PC-3 (cell line): Measurements from ENCODE around the gene CMSS1. TPM values are rescaled to one million over a fixed set of nuclear protein-coding genes. Genes with fewer than 3 reads are reported as not detected.

Experiments used
- ATAC-seq: fragments of 200-7000 bp; cut with Tn5 transposase; 2 replicates; pipeline ENCODE4 v1.9.1; 2020; ENCODE audit warnings: mild to moderate bottlenecking, moderate library complexity
- BruUV-seq: library from RNA; stranded (reverse); fragments of 400-500 nt; replicated peaks from 2 replicates; lab custom pipeline; 2021; lab: Mats Ljungman, UMichigan
- CTCF ChIA-PET: fragments of 300-600 bp; sonication (Branson Sonifier 250); formaldehyde crosslinking; loops from one replicate; lab custom pipeline; 2022; ENCODE audit warnings: antibody characterized with exemption; lab: Charles Lee
- POLR2A ChIA-PET: fragments of 300-600 bp; sonication (Branson Sonifier 250); formaldehyde crosslinking; loops from one replicate; lab custom pipeline; 2022; ENCODE audit warnings: antibody characterized with exemption; ENCODE audit not compliant: unreplicated experiment; lab: Charles Lee
- DNase-seq: peaks from one replicate; pipeline ENCODE4 v3.0.0-alpha.2; 2015
- H2AFZ ChIP-seq: fragments of 300-600 bp; sonication (generic); 2 replicates; pipeline ENCODE4 v1.6.0; 2016; ENCODE audit warnings: antibody characterized with exemption, low read length
- H3F3A ChIP-seq: fragments of 300-600 bp; sonication (generic); one replicate; pipeline ENCODE4 v1.6.0; 2017; ENCODE audit warnings: antibody characterized with exemption, low read length, control low read depth, mild to moderate bottlenecking; ENCODE audit not compliant: unreplicated experiment
- H3K27ac ChIP-seq: fragments of 300-600 bp; sonication (generic); 2 replicates; pipeline ENCODE4 v1.5.1; 2016; ENCODE audit warnings: mild to moderate bottlenecking, low read length
- H3K27me3 ChIP-seq: fragments of 300-600 bp; sonication (generic); 2 replicates; pipeline ENCODE4 v1.6.1; 2016; ENCODE audit warnings: low read length, mixed read lengths
- H3K36me3 ChIP-seq: fragments of 300-600 bp; sonication (generic); 2 replicates; pipeline ENCODE4 v1.6.1; 2016; ENCODE audit warnings: low read depth, mixed run types, low read length, mixed read lengths
- H3K4me1 ChIP-seq: fragments of 300-600 bp; sonication (generic); 2 replicates; pipeline ENCODE4 v1.5.1; 2016; ENCODE audit warnings: low read length; ENCODE audit not compliant: insufficient read depth
- H3K4me2 ChIP-seq: fragments of 300-600 bp; sonication (generic); 2 replicates; pipeline ENCODE4 v1.6.0; 2016; ENCODE audit warnings: low read length
- H3K4me3 ChIP-seq: fragments of 300-600 bp; sonication (generic); 2 replicates; pipeline ENCODE4 v1.5.1; 2016; ENCODE audit warnings: mild to moderate bottlenecking, low read length, mixed read lengths
- H3K79me2 ChIP-seq: fragments of 300-600 bp; sonication (generic); 2 replicates; pipeline ENCODE4 v1.6.1; 2017; ENCODE audit warnings: low read length, mixed read lengths
- H3K9ac ChIP-seq: fragments of 300-600 bp; sonication (generic); 2 replicates; pipeline ENCODE4 v1.6.0; 2016; ENCODE audit warnings: mild to moderate bottlenecking, low read length
- H3K9me2 ChIP-seq: fragments of 300-600 bp; sonication (generic); replicated peaks from 2 replicates; pipeline ENCODE4 v1.6.1; 2016; ENCODE audit warnings: mixed run types, low read length, mixed read lengths
- H3K9me3 ChIP-seq: fragments of 300-600 bp; sonication (generic); 2 replicates; pipeline ENCODE4 v1.6.1; 2016; ENCODE audit warnings: low read length, mixed read lengths
- H4K20me1 ChIP-seq: fragments of 300-600 bp; sonication (generic); 2 replicates; pipeline ENCODE4 v1.6.1; 2016; ENCODE audit warnings: low read length, mixed read lengths
- EZH2 ChIP-seq: fragments of 300-600 bp; sonication (generic); IDR thresholded peaks from one replicate; pipeline ENCODE4 v1.6.1; 2017; ENCODE audit warnings: antibody characterized with exemption, mild to moderate bottlenecking, low read length; ENCODE audit not compliant: unreplicated experiment
- EZH2phosphoT487 ChIP-seq: fragments of 300-600 bp; sonication (generic); IDR thresholded peaks from 2 replicates; pipeline ENCODE4 v1.6.1; 2018; ENCODE audit warnings: mild to moderate bottlenecking, antibody characterized with exemption, low read length, borderline replicate concordance
- intact Hi-C: fragments of 100-400 bp; cut with micrococcal nuclease; formaldehyde crosslinking; loops from 2 replicates; pipeline ENCODE4 v1.9.0; 2023
- total RNA-seq: library from RNA; depleted of rRNA; stranded (reverse); fragments of >200 nt; gene quantifications from 2 replicates; pipeline ENCODE4 v1.2.3, GENCODE V29; 2014
- TF ChIP-seq, protein P1 (sequence below): fragments of 300-600 bp; sonication (generic); conservative IDR thresholded peaks from 2 replicates; pipeline ENCODE4 v1.5.1; 2017; ENCODE audit warnings: antibody characterized with exemption, low read depth, mild to moderate bottlenecking, low read length

The CMSS1 gene
- total RNA-seq, 1 experiment from 2014 or later: 63.1 TPM

DNA sequence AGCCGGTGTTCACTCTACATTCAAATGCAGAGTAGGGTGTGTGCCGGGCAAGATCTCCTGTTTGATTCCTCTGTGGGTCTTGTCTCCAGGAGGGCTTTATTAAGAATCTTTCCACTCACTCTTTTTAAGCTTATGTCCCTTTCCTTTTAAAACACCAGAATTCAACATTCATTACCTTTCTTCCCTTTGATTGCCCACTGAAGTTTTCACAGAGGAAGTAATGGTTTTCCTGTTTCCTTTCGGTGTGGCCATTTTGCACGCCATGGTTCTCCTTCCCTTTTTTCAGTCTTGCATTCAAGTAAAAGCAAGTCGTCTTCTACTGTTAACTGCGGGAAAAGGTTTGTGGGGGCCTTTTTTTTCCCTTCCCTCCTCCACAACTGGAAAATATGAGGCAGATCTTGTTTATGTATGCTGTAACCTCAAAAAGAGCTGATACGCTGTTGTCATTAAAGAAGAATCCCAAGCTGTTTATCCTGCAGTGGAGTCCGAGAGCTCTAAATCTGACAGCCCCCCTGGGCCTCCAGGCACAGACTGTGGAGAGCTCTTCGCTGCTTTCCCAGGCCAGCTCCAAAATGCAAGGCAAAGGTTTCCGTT is 256.1 kb downstream of the CMSS1 start:
- Histone ChIP-seq H3F3A (no peaks in the 10 kb centered on the region), H2AFZ (no peak overlapping the region), H3K36me3 (no peaks in the 10 kb centered on the region), H3K4me3 (no peak overlapping the region), H3K79me2 (no peaks in the 10 kb centered on the region), H4K20me1 (no peaks in the 10 kb centered on the region), H3K4me2 (no peak overlapping the region), H3K27ac (no peak overlapping the region), H3K27me3 (no peaks in the 10 kb centered on the region), H3K4me1 (peaks cover 49% of the 10 kb centered on the region), H3K9me3 (no peaks in the 10 kb centered on the region), H3K9ac (no peak overlapping the region), H3K9me2 (no peaks in the 10 kb centered on the region)
- no TSS peak for BruUV-seq
- intact Hi-C loops: no loop called here
- ChIA-PET POLR2A (no interaction called here), CTCF (no interaction called here)
- TF ChIP-seq, protein P1, sequence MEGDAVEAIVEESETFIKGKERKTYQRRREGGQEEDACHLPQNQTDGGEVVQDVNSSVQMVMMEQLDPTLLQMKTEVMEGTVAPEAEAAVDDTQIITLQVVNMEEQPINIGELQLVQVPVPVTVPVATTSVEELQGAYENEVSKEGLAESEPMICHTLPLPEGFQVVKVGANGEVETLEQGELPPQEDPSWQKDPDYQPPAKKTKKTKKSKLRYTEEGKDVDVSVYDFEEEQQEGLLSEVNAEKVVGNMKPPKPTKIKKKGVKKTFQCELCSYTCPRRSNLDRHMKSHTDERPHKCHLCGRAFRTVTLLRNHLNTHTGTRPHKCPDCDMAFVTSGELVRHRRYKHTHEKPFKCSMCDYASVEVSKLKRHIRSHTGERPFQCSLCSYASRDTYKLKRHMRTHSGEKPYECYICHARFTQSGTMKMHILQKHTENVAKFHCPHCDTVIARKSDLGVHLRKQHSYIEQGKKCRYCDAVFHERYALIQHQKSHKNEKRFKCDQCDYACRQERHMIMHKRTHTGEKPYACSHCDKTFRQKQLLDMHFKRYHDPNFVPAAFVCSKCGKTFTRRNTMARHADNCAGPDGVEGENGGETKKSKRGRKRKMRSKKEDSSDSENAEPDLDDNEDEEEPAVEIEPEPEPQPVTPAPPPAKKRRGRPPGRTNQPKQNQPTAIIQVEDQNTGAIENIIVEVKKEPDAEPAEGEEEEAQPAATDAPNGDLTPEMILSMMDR: no peak
- TF ChIP-seq EZH2: no peak
- TF ChIP-seq EZH2phosphoT487: no peak
- ATAC-seq: no peak
- no peak for DNase-seq

DNA sequence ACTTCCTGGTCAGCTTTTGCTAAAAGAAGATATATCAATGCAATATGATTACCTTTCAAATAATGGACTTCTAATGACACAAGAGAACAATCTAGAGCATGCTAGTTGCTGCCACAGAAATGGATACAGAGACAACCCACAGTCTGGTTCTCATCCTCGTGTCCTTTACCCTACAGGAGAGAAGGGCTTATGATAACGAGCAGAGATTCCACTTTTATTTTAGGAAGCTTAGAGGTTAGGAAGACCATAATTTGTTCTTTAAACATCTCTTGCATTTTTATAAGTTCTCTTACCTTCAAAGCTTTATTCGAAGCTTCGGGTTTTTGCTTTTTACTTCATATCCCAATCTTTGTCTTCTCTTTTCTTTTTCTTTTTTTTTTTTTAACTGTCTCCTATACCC is 257.5 kb downstream of the CMSS1 start:
- ATAC-seq (no peak), DNase-seq (no peak)
- POLR2A ChIA-PET: no interaction called here
- H3F3A ChIP-seq: no peaks in the 10 kb centered on the region
- no peaks in the 10 kb centered on the region for H4K20me1 ChIP-seq
- no peak overlapping the region for H3K4me2 ChIP-seq
- no TSS peak for BruUV-seq
- no peaks in the 10 kb centered on the region for H3K9me3 ChIP-seq
- no peak overlapping the region for H3K27ac ChIP-seq
- CTCF ChIA-PET: no interaction called here
- H3K4me3 ChIP-seq: no peak overlapping the region
- TF ChIP-seq, protein P1: no peak
- TF ChIP-seq EZH2 (no peak), EZH2phosphoT487 (no peak)
- no peaks in the 10 kb centered on the region for H3K79me2 ChIP-seq
- intact Hi-C loops: no loop called here
- H3K9me2 ChIP-seq: no peaks in the 10 kb centered on the region
- H3K36me3 ChIP-seq: no peaks in the 10 kb centered on the region
- H2AFZ ChIP-seq: no peak overlapping the region
- H3K9ac ChIP-seq: no peak overlapping the region
- peaks cover 36% of the 10 kb centered on the region for H3K4me1 ChIP-seq
- no peaks in the 10 kb centered on the region for H3K27me3 ChIP-seq
